ENCODE measurements around the gene TAS2R38. TPM values are rescaled to one million over a fixed set of nuclear protein-coding genes. Genes with fewer than 3 reads are reported as not detected.

Gene TAS2R38
- total RNA-seq, 4 donors from 2014 or later, result not detected

- no peak overlapping the region for H3K27ac ChIP-seq
- no peaks in the 10 kb centered on the region for H3K27me3 ChIP-seq
- TF ChIP-seq, protein P1, sequence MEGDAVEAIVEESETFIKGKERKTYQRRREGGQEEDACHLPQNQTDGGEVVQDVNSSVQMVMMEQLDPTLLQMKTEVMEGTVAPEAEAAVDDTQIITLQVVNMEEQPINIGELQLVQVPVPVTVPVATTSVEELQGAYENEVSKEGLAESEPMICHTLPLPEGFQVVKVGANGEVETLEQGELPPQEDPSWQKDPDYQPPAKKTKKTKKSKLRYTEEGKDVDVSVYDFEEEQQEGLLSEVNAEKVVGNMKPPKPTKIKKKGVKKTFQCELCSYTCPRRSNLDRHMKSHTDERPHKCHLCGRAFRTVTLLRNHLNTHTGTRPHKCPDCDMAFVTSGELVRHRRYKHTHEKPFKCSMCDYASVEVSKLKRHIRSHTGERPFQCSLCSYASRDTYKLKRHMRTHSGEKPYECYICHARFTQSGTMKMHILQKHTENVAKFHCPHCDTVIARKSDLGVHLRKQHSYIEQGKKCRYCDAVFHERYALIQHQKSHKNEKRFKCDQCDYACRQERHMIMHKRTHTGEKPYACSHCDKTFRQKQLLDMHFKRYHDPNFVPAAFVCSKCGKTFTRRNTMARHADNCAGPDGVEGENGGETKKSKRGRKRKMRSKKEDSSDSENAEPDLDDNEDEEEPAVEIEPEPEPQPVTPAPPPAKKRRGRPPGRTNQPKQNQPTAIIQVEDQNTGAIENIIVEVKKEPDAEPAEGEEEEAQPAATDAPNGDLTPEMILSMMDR (IDR thresholded peaks at IDR 0.05), result no peak
- TF ChIP-seq EP300 (IDR thresholded peaks at IDR 0.05), result no peak
- no peak for TF ChIP-seq POLR2A (IDR thresholded peaks at IDR 0.05)
- 48 to 52% methylated on average over 11 of the region's 11 CpGs for WGBS, 2 donors
- H3K4me3 ChIP-seq, result no peak overlapping the region
- no peak for DNase-seq (ENCODE audit: low spot score in 2 of 2)
- H3K4me1 ChIP-seq, result peaks cover 0 to 3% (median 0%) of the 10 kb centered on the region in 4 donors
- no peaks in the 10 kb centered on the region for H3K36me3 ChIP-seq
- H3K9me3 ChIP-seq, result no peaks in the 10 kb centered on the region
These were observed 3.1 kb upstream of the TAS2R38 start for GRCh38 chr7:141976524-141977245.

- H3K36me3 ChIP-seq, result no peaks in the 10 kb centered on the region
- H3K4me3 ChIP-seq, result peak overlapping the region in 1 of 4 donors; percentile 34
- 18% methylated on average over 21 of the region's 21 CpGs for WGBS, 2 donors
- peak; percentile 40 to 55 for DNase-seq (ENCODE audit: low spot score in 2 of 2)
- H3K4me1 ChIP-seq, result peaks cover 0 to 3% (median 0%) of the 10 kb centered on the region in 4 donors
- TF ChIP-seq POLR2A (IDR thresholded peaks at IDR 0.05) (no peak), EP300 (IDR thresholded peaks at IDR 0.05) (no peak)
- TF ChIP-seq, protein P1 (IDR thresholded peaks at IDR 0.05), result peak; percentile 46 to 69 (median 62)
- H3K27ac ChIP-seq, result peak overlapping the region in 1 of 4 donors; percentile 44
- H3K9me3 ChIP-seq, result no peaks in the 10 kb centered on the region
- H3K27me3 ChIP-seq, result no peaks in the 10 kb centered on the region
These were observed 2.4 kb upstream of the TAS2R38 start for GRCh38 chr7:141975806-141976523.

DNA sequence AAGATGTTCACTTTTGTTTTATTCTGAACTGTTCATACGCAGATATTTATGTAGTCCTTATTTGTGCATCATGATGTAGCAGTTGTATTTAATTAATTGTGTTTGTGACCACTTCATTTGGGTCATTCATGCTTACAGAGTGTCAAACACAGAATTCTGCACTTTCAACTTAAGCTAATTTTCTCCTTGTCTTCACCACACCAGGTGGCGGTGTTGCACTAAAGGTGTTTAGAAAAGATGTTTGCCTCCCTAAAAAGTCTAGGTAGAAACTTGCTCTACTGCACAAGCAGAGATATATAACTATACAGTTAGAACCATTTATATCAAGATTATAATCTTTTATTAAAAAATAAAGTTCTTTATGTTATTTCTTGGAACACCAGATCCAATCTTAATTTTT lies 1.3 kb upstream of the TAS2R38 start:
- no peak overlapping the region for H3K4me3 ChIP-seq
- no peak overlapping the region for H3K27ac ChIP-seq
- DNase-seq (ENCODE audit: low spot score in 2 of 2), result no peak
- no peaks in the 10 kb centered on the region for H3K27me3 ChIP-seq
- TF ChIP-seq EP300 (IDR thresholded peaks at IDR 0.05) (no peak), POLR2A (IDR thresholded peaks at IDR 0.05) (no peak)
- TF ChIP-seq, protein P1 (IDR thresholded peaks at IDR 0.05), result no peak
- H3K4me1 ChIP-seq, result peaks cover 0 to 3% (median 0%) of the 10 kb centered on the region in 4 donors
- WGBS, 2 donors, result 71 to 77% methylated on average over 2 of the region's 2 CpGs
- no peaks in the 10 kb centered on the region for H3K9me3 ChIP-seq
- no peaks in the 10 kb centered on the region for H3K36me3 ChIP-seq

- Histone ChIP-seq H3K27me3 (no peaks in the 10 kb centered on the region), H3K4me3 (no peak overlapping the region), H3K9me3 (peaks cover 0 to 9% (median 0%) of the 10 kb centered on the region in 4 donors), H3K4me1 (no peaks in the 10 kb centered on the region), H3K27ac (no peak overlapping the region), H3K36me3 (no peaks in the 10 kb centered on the region)
- 77 to 84% methylated on average over 3 of the region's 3 CpGs for WGBS, 2 donors
- no peak for DNase-seq (ENCODE audit: low spot score in 2 of 2)
- TF ChIP-seq POLR2A (IDR thresholded peaks at IDR 0.05), result no peak
- peak; percentile 11 to 64 for TF ChIP-seq EP300 (IDR thresholded peaks at IDR 0.05)
These were observed 12.7 kb downstream of the TAS2R38 start for GRCh38 chr7:141960687-141961422.

DNA sequence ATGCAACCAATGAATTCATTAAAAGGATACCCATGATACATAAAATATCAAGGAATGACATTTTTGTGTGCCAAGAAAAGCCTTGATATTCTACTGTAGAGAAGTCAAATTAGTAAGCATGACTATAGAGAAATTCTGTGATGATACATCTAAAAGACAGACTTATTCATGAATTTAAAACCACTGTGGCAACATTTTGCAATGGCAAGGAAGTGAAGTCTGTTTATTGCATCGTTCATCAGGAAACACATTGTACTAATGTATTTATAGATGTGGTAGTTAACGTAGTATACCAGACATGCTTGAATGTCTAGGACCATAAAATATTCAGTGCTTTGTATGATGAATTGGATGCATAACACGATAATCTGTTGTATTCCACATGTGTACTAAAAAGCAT lies 17.5 kb downstream of the TAS2R38 start:
- H3K9me3 ChIP-seq, result no peaks in the 10 kb centered on the region
- no peak for TF ChIP-seq POLR2A (IDR thresholded peaks at IDR 0.05)
- TF ChIP-seq, protein P1 (IDR thresholded peaks at IDR 0.05), result no peak
- TF ChIP-seq EP300 (IDR thresholded peaks at IDR 0.05), result peak in 1 of 2 donors; percentile 78
- no peak overlapping the region for H3K4me3 ChIP-seq
- no peaks in the 10 kb centered on the region for H3K4me1 ChIP-seq
- WGBS, 2 donors, result 44 to 66% methylated on average over 3 of the region's 3 CpGs
- H3K36me3 ChIP-seq, result no peaks in the 10 kb centered on the region
- no peaks in the 10 kb centered on the region for H3K27me3 ChIP-seq
- DNase-seq (ENCODE audit: low spot score in 2 of 2), result no peak
- H3K27ac ChIP-seq, result no peak overlapping the region
